NCI-H128 (cell line): ENCODE measurements around the gene TACC2.

Experiments
- DNase-seq: peaks from one replicate; lab custom pipeline; 2025; ENCODE audit not compliant: unreplicated experiment; lab: John Stamatoyannopoulos, UW

Gene TACC2

GRCh38 chr10:122140941-122141623, 152.1 kb downstream of the TACC2 start:
- DNase-seq = no peak

DNA sequence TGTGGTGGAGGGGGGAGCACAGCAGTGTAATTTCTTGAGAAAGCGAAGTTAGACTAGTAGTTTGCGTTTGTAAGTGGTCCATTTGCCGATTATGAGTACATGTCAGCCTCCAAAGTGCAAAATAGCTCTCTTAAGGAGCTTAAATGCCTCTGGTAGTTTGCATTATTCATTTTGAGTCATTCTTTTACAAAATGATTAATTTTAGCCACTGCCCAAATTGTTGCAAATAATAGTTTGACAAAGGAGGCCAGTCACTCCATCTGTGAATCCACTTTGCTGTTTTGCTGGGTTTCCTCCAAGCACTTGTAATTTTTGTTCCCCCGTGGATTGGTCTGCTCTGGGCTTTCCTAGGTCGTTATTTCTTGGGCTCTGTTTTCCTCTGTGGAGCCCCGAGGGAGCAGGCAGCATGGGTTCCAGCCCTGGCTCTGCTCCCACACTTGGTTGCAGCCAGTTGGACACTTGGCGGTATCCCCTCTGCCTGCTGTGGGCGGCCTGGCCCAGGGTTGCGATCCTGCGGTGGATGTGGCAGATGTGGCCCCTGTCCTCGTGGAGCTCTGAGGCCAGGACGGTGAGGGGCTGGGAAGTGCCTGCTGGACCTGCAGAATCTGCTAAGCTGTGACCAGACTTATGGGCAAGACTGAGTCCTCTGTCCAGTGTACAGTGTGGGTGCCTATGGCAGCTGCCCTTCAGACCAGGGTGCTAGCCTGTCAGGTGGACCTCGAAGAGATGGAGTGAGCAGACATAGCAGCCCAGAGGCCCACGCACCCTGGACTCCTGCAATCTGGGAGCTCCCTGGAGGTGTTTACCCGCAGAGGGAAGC, 153.1 kb downstream of the TACC2 start:
- no peak for DNase-seq

- DNase-seq = no peak
These were observed 153.8 kb downstream of the TACC2 start for GRCh38 chr10:122142641-122143237.

DNA sequence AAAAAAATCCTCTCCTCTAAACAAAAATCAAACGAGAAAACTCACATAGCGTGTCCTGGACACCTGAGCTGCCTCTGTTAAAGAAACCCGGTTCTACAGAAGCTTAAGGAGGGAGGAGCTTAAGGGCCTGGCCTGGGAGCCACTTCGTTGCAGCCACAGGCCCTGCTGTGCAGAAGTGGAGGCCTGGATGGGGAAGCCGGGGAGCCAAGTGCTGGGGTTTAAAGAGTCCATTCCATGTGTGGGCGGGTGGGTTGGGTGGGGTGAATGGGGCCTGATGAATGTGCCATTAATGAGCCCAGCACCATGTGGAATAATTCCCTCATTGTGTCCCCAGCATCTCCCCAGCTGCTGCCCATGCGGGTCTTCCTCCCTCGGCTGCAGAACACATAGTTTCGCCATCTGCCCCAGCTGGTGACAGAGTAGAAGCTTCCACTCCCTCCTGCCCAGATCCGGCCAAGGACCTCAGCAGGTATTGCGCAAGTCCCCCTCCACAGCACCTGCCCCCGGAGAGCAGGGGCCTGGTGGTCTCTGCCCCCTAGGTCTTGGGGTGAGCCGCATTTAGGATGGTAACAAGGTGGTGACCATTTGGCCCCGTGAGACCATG, 154.4 kb downstream of the TACC2 start:
- DNase-seq = no peak

GRCh38 chr10:122144199-122144598, 155.2 kb downstream of the TACC2 start:
- DNase-seq = no peak

- no peak for DNase-seq
These were observed 156.2 kb downstream of the TACC2 start for GRCh38 chr10:122145113-122145512.

GRCh38 chr10:122147663-122148062, 158.7 kb downstream of the TACC2 start:
- DNase-seq = no peak

GRCh38 chr10:122148876-122149560, 160.1 kb downstream of the TACC2 start:
- DNase-seq = no peak

DNA sequence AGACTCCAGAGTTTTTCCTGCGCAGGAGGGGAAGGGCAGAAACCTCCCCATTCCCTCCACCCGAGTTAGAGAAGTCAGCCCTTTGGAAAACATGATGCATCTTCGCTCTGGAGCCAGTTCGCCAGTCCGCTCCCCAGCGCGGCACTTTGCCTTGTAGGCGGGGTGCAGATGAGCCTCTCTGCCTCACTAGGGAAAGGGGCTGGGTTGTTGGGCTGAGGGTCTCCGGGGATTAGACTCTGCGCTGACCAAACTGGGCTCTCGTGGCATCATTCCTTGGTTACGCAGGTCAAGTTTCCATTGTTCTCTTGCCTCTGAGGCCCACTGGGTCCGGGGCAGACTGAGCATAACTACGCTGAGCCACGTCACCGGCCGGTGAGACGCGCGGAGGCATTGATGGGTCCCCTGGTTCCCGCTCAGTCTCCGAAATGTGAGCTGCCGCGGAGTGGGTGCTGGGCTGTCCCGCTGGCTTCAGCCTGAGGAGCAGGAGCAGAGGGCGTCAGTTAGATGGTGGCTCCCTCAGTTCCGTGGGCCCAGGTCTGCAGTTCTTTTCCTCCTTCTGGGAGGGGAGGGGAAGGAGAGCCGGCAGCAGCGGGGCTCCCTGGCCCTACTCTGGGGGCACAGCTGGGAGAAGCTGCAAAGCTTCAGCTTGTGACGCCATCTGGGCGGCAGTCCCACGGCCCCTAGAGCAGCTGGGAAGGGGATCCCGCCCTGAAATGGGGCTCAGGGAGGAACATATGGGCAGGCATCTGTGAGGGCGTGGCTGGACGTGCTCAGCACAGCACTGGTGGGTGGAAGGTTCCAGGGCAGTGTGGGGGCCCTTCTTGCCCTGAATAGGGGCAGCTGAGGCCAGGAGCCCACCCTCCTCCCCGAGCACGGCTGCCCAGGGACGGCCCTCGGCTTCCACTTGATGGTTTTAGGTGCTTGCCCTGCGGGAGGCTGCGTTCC, 160.9 kb downstream of the TACC2 start:
- no peak for DNase-seq

DNA sequence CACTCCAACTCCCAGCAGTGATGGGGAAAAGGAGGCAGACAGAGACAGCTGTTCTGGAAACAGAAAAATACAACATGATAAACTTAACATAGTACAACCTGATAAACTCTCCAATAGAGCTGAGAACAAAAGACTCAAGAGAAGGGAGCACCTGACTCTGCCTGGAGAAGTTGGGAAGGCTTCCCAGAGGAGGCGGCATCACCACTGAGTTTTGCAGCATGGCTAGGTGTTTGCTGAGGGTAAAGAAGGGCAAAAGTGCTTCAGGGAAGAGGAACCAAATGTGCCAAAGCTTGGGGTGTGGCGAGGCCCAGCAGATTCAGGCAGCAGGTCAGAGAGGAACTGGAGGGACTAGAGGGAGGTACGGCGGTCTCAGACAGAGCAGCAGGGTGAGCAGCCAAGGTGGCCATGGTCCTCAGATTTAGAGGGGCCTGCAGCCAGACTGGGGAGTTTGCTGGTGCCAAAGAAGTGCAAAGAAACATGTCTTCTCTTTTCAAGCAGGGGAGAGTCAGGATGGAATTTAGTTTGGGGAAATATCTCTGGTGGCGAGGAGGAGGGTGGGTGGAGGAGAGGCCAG, 162.2 kb downstream of the TACC2 start:
- no peak for DNase-seq

DNA sequence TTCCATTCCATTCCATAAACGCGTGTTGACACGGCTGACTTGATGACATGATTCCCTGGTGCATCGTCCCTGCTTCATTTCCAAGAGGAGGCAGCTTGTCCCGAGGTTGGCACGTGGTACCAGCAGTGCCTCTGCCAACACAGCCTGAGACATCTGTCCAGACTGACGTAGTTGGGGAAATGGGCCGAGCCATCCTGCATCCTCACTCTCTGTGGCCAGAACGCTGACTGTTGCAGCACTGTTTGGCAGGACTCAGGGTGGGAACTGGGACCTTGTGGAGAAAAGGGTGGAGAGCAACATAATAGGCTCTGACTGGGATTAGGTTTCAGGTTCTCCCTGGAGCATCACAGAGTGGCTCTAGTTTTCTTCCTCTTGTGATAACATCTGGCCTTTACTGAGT, 163.6 kb downstream of the TACC2 start:
- no peak for DNase-seq

GRCh38 chr10:122154031-122154544, 165.1 kb downstream of the TACC2 start:
- DNase-seq = no peak

GRCh38 chr10:122154545-122155366, 165.8 kb downstream of the TACC2 start:
- no peak for DNase-seq

DNA sequence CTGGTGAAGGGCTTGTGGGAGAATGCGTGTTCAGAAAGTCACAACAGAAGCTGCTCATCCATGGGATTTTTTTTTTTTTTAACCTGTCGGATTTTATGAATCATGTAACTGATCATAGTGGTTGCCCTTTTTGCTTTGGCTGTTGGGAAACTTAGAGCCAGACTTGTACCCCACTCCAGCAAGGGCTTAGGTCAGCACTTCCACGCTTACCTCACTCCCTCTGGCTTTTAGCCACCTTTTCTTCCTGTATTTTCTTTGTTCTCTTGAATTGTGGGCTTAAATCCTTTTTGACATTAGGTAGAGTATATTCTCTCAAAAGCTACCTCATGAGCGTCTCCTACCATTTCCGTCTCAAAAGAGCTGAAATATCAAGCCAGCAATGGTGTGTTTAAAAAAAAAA, 168.5 kb downstream of the TACC2 start:
- DNase-seq = no peak

- no peak for DNase-seq
These were observed 169.4 kb downstream of the TACC2 start for GRCh38 chr10:122158362-122158761.

GRCh38 chr10:122159141-122159970, 170.4 kb downstream of the TACC2 start:
- DNase-seq = no peak

GRCh38 chr10:122161795-122162194, 172.8 kb downstream of the TACC2 start:
- DNase-seq = no peak
